HepG2 (cell line): ENCODE data around the gene MT1F. TPM values are rescaled to one million over a fixed set of nuclear protein-coding genes. Genes with fewer than 3 reads are reported as not detected.

Experiments used
- AKAP8 ChIP-seq: sonication (generic); formaldehyde crosslinking; IDR thresholded peaks from 2 replicates; pipeline ENCODE4 v1.5.1; 2020; ENCODE audit warnings: mild to moderate bottlenecking, missing genetic modification reagents
- FOXA3 ChIP-seq: IDR thresholded peaks from 2 replicates; pipeline ENCODE4 v1.6.1; 2016; ENCODE audit warnings: missing genetic modification reagents, missing compliant biosample characterization
- GTF2F1 ChIP-seq: fragments of 150-350 bp; IDR thresholded peaks from 2 replicates; pipeline ENCODE4 v1.6.1; 2014; ENCODE audit warnings: low read length
- KDM5A ChIP-seq: fragments of 200-600 bp; sonication (generic); IDR thresholded peaks from 2 replicates; pipeline ENCODE4 v1.7.0; 2018; ENCODE audit warnings: antibody characterized with exemption, mild to moderate bottlenecking, low read length, borderline replicate concordance
- SMAD1 ChIP-seq: sonication (generic); formaldehyde crosslinking; IDR thresholded peaks from 2 replicates; pipeline ENCODE4 v1.4.0; 2020; ENCODE audit warnings: missing genetic modification reagents, low read depth, mild to moderate bottlenecking, borderline replicate concordance
- SP140L ChIP-seq: sonication (generic); formaldehyde crosslinking; IDR thresholded peaks from 2 replicates; pipeline ENCODE4 v1.4.0; 2020; ENCODE audit warnings: missing genetic modification reagents, borderline replicate concordance
- ZNF335 ChIP-seq: sonication (generic); formaldehyde crosslinking; IDR thresholded peaks from 2 replicates; pipeline ENCODE4 v1.4.0; 2020; ENCODE audit warnings: missing genetic modification reagents
- ZNF350 ChIP-seq: sonication (generic); formaldehyde crosslinking; IDR thresholded peaks from 2 replicates; pipeline ENCODE4 v1.4.0; 2020; ENCODE audit warnings: mild to moderate bottlenecking, low read depth, missing genetic modification reagents, borderline replicate concordance
- ZNF781 ChIP-seq: sonication (generic); formaldehyde crosslinking; IDR thresholded peaks from 2 replicates; pipeline ENCODE4 v1.5.1; 2020; ENCODE audit warnings: borderline replicate concordance, mild to moderate bottlenecking, missing genetic modification reagents; ENCODE audit errors: not compliant biosample characterization
- polyA plus RNA-seq, 8 experiments: library from polyadenylated mRNA; depleted of rRNA in 3 of 8; stranded (reverse) in 7 of 8; unstranded in 1 of 8; fragments of >200 nt; fragmentation: Illumina TruSeq in 4 of 8; extraction: Trizol in 4 of 8; gene quantifications; 2 replicates each; pipeline versions ENCODE4 v1.2.1 to v1.2.3, GENCODE V29; 2011 to 2016; ENCODE audit warnings: low read depth in 4 of 8, missing spikeins in 1 of 8, mixed read lengths in 1 of 8; ENCODE audit not compliant: insufficient read depth in 1 of 8
- total RNA-seq, 5 experiments: library from RNA; depleted of rRNA; stranded (reverse); fragments of >200 nt; fragmentation: Illumina TruSeq; extraction: Trizol; gene quantifications; 2 replicates each; pipeline ENCODE4 v1.2.3, GENCODE V29; 2016; ENCODE audit warnings: low read depth in 1 of 5
- TF ChIP-seq, protein P1 (sequence below): sonication (generic); formaldehyde crosslinking; IDR thresholded peaks from 2 replicates; pipeline ENCODE4 v1.4.0; 2020; ENCODE audit warnings: mild to moderate bottlenecking, missing genetic modification reagents
- TF ChIP-seq, protein P2 (sequence below), 2 experiments: sonication (generic) in 1 of 2; formaldehyde crosslinking in 1 of 2; IDR thresholded peaks; 2 replicates each; pipeline versions ENCODE4 v1.4.0 to v1.6.1; 2016 to 2020; ENCODE audit warnings: borderline replicate concordance in 1 of 2, low read depth in 1 of 2, mild to moderate bottlenecking in 1 of 2, missing genetic modification reagents in 1 of 2
- TF ChIP-seq, protein P3 (sequence below): sonication (generic); formaldehyde crosslinking; IDR thresholded peaks from 2 replicates; pipeline ENCODE4 v1.4.0; 2020; ENCODE audit warnings: mild to moderate bottlenecking, missing genetic modification reagents

The MT1F gene
- total and polyA plus RNA-seq, 2 of the 13 experiments (the other 11 are each of a cell fraction or from before 2014, with no cell fraction given), result 1.9 to 169 TPM

DNA sequence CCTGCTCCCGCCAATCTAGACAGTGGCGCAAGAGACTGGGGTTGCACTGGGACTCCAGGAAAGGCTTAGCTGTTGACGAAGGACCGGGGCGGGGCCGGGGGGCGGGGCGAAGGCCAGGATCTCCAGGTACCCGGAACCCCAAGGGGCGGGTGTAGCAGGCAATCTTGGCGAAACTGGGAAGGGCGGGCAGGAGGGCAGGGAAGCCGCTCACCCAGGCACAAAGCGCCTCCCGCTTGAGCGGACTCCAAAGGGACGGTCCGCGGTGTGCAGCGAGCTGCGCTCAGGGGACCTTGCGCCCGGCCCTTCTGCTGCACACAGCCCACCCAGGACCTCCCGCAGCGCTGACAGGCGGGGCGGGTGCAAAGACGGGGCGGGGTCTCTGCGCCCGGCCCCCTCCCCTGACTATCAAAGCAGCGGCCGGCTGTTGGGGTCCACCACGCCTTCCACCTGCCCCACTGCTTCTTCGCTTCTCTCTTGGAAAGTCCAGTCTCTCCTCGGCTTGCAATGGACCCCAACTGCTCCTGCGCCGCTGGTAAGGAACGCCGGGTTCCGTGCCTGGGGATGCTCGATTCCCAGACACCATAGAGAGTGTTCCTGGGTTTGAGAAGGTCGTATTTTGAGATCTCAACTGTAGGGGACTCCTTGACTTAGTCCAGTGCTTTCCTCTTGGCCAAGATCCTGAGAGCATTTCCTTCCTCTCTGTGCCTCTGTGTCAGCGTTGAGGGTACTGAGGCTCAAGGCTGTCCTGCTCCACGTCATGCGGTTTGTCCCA, at the start of gene MT1F (continued):
- TF ChIP-seq, protein P1, sequence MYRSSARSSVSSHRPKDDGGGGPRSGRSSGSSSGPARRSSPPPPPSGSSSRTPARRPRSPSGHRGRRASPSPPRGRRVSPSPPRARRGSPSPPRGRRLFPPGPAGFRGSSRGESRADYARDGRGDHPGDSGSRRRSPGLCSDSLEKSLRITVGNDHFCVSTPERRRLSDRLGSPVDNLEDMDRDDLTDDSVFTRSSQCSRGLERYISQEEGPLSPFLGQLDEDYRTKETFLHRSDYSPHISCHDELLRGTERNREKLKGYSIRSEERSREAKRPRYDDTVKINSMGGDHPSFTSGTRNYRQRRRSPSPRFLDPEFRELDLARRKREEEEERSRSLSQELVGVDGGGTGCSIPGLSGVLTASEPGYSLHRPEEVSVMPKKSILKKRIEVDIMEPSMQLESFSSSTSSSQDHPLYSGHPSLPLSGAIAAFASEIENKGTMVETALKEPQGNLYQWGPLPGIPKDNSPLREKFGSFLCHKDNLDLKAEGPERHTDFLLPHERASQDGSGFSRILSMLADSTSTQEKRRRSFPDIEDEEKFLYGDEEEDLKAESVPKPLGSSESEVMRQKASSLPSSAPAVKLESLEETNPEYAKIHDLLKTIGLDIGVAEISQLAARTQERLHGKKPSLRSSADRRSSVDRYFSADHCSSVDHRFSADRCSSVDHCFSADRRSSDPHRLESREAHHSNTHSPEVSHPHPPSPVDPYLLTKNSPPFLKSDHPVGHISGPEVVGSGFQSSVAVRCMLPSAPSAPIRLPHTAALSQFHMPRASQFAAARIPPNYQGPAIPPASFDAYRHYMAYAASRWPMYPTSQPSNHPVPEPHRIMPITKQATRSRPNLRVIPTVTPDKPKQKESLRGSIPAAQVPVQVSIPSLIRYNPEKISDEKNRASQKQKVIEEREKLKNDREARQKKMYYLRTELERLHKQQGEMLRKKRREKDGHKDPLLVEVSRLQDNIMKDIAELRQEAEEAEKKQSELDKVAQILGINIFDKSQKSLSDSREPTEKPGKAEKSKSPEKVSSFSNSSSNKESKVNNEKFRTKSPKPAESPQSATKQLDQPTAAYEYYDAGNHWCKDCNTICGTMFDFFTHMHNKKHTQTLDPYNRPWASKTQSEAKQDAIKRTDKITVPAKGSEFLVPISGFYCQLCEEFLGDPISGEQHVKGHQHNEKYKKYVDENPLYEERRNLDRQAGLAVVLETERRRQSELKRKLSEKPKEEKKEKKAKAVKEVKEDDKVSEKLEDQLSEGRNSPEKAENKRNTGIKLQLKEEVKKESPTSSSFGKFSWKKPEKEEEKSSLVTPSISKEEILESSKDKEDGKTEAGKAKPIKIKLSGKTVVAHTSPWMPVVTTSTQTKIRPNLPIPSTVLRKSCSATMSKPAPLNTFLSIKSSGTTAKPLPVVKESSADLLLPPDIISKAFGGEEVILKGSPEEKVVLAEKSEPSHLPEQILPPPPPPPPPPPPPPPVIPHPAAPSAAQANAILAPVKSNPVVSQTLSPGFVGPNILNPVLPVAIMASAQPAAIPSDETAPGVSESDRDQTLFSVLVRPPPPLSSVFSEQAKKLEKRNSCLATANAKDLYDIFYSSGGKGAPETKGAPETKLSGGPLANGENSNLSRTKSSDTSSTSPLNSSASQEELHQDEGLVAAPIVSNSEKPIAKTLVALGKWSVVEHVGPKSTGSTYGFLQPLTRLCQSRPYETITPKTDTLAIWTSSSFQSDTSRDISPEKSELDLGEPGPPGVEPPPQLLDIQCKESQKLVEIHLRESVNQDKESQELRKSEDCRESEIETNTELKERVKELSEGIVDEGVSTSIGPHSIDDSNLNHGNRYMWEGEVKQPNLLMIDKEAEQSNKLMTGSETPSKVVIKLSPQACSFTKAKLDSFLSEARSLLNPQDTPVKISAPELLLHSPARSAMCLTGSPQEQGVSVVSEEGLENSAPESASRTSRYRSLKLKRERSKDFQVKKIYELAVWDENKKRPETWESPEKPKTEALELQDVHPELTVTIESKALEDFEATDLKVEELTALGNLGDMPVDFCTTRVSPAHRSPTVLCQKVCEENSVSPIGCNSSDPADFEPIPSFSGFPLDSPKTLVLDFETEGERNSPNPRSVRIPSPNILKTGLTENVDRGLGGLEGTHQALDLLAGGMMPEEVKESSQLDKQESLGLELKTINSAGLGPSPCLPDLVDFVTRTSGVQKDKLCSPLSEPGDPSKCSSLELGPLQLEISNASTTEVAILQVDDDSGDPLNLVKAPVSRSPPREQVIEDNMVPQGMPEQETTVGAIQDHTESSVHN, result no peak
- TF ChIP-seq, protein P2, sequence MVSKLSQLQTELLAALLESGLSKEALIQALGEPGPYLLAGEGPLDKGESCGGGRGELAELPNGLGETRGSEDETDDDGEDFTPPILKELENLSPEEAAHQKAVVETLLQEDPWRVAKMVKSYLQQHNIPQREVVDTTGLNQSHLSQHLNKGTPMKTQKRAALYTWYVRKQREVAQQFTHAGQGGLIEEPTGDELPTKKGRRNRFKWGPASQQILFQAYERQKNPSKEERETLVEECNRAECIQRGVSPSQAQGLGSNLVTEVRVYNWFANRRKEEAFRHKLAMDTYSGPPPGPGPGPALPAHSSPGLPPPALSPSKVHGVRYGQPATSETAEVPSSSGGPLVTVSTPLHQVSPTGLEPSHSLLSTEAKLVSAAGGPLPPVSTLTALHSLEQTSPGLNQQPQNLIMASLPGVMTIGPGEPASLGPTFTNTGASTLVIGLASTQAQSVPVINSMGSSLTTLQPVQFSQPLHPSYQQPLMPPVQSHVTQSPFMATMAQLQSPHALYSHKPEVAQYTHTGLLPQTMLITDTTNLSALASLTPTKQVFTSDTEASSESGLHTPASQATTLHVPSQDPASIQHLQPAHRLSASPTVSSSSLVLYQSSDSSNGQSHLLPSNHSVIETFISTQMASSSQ (IDR thresholded peaks at IDR 0.05; ENCODE audit: low read depth), result no peak
- TF ChIP-seq, protein P2 (CRISPR knock-in tag; IDR thresholded peaks at IDR 0.05; ENCODE audit: borderline replicate concordance), result no peak
- TF ChIP-seq SMAD1 (no peak), AKAP8 (0 out of 2 replicates have a peak, but pooled peaks have one; percentile 74), ZNF781 (CRISPR knock-in tag) (peak; percentile 91), GTF2F1 (no peak), KDM5A (no peak), FOXA3 (0 out of 2 replicates have a peak, but pooled peaks have one; percentile 18), SP140L (CRISPR knock-in tag) (no peak), ZNF350 (no peak), ZNF335 (CRISPR knock-in tag) (no peak)
- TF ChIP-seq, protein P3, sequence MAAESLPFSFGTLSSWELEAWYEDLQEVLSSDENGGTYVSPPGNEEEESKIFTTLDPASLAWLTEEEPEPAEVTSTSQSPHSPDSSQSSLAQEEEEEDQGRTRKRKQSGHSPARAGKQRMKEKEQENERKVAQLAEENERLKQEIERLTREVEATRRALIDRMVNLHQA (CRISPR knock-in tag), result no peak
